Left ventricle myocardium inferior (tissue), 1 donor: Measurements from ENCODE around the gene SLC35A3. TPM values are rescaled to one million over a fixed set of nuclear protein-coding genes. Genes with fewer than 3 reads are reported as not detected.

Experiments
- DNase-seq: peaks from one replicate; pipeline ENCODE4 v3.0.0-alpha.2; 2020
- H3K27ac ChIP-seq: fragments of 200-600 bp; replicated peaks from 2 replicates; pipeline ENCODE4 v1.8.0; 2021
- H3K27me3 ChIP-seq: fragments of 200-600 bp; 2 replicates; pipeline ENCODE4 v1.8.0; 2021; ENCODE audit warnings: low read depth
- H3K36me3 ChIP-seq: fragments of 200-600 bp; 2 replicates; pipeline ENCODE4 v1.8.0; 2021
- H3K4me1 ChIP-seq: fragments of 200-600 bp; 2 replicates; pipeline ENCODE4 v1.8.0; 2021
- H3K4me3 ChIP-seq: fragments of 200-600 bp; 2 replicates; pipeline ENCODE4 v1.8.0; 2021; ENCODE audit warnings: mild to moderate bottlenecking, moderate library complexity
- H3K9me3 ChIP-seq: fragments of 200-600 bp; replicated peaks from 2 replicates; pipeline ENCODE4 v1.8.0; 2021
- intact Hi-C: fragments of 100-400 bp; cut with micrococcal nuclease; formaldehyde crosslinking; loops from one replicate; pipeline ENCODE4 v1.11.0; 2022
- total RNA-seq: library from RNA; stranded (reverse); fragmentation: NEBNext Ultra II Directional; extraction: Animal tissue kit (Norgen Biotek cat#: 25700); gene quantifications from one replicate; pipeline ENCODE4 v1.2.1, GENCODE V29; 2021
- TF ChIP-seq, protein P1 (sequence below): fragments of 200-600 bp; IDR thresholded peaks from 2 replicates; pipeline ENCODE4 v1.8.0; 2021; ENCODE audit warnings: antibody characterized with exemption, mild to moderate bottlenecking, borderline replicate concordance
- donor health status: DM: no; HTN: yes; CAD: no; lungs with severe emphysema.

SLC35A3 gene
- total RNA-seq, 1 donor from 2014 or later: 7.7 TPM

DNA sequence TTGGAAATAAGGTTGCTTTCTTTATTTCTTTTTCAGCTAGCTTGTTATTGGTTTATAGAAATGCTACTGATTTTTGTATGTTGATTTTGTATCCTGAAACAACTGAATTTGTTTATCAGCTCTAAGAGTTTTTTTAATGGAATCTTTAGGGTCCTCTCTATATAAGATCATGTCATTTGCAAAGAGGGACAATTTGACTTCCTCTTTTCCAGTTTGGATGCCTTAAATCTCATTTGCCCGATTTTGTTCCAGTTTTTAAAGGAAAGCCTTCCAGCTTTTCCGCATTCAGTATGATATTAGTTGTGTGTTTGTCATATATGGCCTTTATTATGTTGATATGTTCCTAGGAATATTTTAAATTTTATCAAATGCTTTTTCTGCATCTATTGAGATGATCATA is 31.7 kb downstream of the SLC35A3 start:
- intact Hi-C loops: no loop called here
- H3K27ac ChIP-seq: no peak overlapping the region
- peaks cover 19% of the 10 kb centered on the region for H3K9me3 ChIP-seq
- H3K4me3 ChIP-seq: no peak overlapping the region
- H3K27me3 ChIP-seq: no peaks in the 10 kb centered on the region
- TF ChIP-seq, protein P1, sequence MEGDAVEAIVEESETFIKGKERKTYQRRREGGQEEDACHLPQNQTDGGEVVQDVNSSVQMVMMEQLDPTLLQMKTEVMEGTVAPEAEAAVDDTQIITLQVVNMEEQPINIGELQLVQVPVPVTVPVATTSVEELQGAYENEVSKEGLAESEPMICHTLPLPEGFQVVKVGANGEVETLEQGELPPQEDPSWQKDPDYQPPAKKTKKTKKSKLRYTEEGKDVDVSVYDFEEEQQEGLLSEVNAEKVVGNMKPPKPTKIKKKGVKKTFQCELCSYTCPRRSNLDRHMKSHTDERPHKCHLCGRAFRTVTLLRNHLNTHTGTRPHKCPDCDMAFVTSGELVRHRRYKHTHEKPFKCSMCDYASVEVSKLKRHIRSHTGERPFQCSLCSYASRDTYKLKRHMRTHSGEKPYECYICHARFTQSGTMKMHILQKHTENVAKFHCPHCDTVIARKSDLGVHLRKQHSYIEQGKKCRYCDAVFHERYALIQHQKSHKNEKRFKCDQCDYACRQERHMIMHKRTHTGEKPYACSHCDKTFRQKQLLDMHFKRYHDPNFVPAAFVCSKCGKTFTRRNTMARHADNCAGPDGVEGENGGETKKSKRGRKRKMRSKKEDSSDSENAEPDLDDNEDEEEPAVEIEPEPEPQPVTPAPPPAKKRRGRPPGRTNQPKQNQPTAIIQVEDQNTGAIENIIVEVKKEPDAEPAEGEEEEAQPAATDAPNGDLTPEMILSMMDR: no peak
- no peak for DNase-seq
- H3K4me1 ChIP-seq: peaks cover 5% of the 10 kb centered on the region
- peaks cover 25% of the 10 kb centered on the region for H3K36me3 ChIP-seq

DNA sequence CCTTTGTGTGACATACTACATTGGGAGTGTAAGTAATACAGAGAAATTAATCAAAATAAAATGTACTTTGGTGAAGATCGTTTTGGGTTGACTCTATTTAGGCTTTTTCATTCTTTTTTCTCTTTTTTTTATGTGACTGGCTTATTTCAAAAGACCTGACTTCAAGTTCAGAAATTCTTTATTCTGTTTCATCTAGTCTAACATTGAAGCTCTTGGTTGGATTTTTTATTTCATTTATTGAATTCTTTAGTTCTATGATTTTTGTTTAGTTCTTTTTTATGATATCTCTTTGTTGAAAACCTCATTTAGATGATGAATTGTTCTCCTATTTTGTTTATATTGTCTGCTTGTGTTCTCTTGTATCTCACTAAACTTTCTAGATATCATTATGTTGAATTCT is 35.6 kb downstream of the SLC35A3 start:
- H3K27me3 ChIP-seq: no peaks in the 10 kb centered on the region
- no peak overlapping the region for H3K4me3 ChIP-seq
- peaks cover 36% of the 10 kb centered on the region for H3K36me3 ChIP-seq
- intact Hi-C loops: no loop called here
- H3K27ac ChIP-seq: no peak overlapping the region
- H3K9me3 ChIP-seq: peaks cover 19% of the 10 kb centered on the region
- TF ChIP-seq, protein P1: no peak
- peaks cover 9% of the 10 kb centered on the region for H3K4me1 ChIP-seq
- no peak for DNase-seq

DNA sequence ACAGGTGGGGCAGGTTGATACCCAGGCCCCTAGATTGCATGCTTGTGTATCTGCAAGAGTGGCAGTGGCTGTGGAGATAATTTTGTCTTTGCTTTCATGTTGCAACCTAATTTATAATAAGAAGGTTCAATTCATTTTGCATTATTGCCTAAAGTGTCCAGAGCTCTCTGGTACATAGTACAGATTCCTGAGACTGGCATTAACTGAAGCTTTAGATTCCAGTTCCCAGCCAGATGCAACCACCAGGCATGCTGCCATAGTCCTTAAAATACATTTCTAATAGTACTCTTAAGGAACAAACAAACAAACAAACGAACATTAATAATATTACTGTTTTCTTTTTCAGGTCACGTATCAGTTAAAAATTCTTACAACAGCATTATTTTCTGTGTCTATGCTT is 36.9 kb downstream of the SLC35A3 start:
- TF ChIP-seq, protein P1: no peak
- no peaks in the 10 kb centered on the region for H3K27me3 ChIP-seq
- no peak overlapping the region for H3K27ac ChIP-seq
- no peak for DNase-seq
- H3K9me3 ChIP-seq: peaks cover 19% of the 10 kb centered on the region
- H3K4me3 ChIP-seq: no peak overlapping the region
- H3K36me3 ChIP-seq: peaks cover 33% of the 10 kb centered on the region
- intact Hi-C loops: no loop called here
- H3K4me1 ChIP-seq: peaks cover 9% of the 10 kb centered on the region

DNA sequence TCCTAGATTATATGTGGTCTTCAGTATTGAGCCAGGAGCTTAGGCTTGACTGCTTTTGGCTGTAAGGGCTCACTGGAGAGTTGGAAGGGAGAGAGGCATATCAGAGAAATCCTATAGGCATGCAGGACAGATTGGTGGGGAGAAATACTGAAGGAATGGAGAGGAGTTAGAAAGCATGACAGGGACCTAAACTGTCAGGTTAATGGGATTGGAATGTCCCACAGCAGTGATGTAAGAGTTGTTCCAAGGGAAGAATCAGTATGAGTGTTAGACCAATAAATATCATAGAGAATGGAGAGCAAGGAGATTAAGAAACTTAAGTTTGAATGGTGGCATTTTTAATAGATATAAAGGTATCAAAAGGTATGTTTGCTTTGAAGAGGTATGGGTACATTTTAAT is 39.7 kb downstream of the SLC35A3 start:
- TF ChIP-seq, protein P1: no peak
- Histone ChIP-seq H3K27ac (no peak overlapping the region), H3K36me3 (peaks cover 38% of the 10 kb centered on the region), H3K4me1 (peaks cover 9% of the 10 kb centered on the region), H3K9me3 (peaks cover 16% of the 10 kb centered on the region), H3K4me3 (no peak overlapping the region), H3K27me3 (no peaks in the 10 kb centered on the region)
- no peak for DNase-seq
- intact Hi-C loops: no loop called here

DNA sequence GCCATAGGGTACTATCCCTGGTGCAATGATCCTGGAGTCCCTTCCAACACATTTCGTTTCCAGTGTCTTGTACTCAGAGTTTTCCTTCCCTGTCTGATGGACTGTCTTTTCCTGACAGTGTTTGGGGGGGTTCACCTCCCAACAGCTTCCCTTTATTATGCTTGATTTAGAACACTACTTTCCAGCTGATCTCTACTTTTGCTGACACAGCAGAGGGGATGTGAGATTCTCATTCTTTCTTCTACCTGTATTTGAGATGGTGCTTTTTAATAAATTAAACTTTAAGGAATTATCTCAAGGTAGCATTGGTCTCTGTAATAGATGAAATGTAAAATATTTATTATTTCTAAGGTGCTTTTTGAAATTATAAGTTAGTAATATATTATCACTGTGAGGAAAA is 41.0 kb downstream of the SLC35A3 start:
- DNase-seq: no peak
- Histone ChIP-seq H3K27ac (no peak overlapping the region), H3K4me3 (no peak overlapping the region), H3K36me3 (peaks cover 30% of the 10 kb centered on the region), H3K4me1 (peaks cover 9% of the 10 kb centered on the region), H3K9me3 (peaks cover 2% of the 10 kb centered on the region), H3K27me3 (no peaks in the 10 kb centered on the region)
- TF ChIP-seq, protein P1: no peak
- intact Hi-C loops: no loop called here

DNA sequence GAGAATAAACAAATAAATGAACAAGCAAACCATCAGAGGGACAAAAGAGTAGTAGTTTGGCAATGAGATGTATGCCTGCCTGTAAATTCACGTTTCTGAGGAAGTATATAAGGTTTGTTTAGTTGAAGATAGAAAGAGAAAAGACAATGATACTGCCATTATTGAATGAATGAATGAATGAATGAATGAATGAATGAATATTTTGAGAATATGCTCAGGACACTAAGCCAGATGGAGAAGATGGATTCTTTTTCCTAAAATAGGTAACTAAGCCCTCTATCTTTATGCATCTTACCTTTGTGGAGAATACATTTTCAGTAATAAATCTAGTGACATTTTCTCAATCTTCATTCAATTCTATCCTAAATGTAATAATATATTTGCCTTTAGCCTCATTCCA is 49.4 kb downstream of the SLC35A3 start:
- H3K27ac ChIP-seq: no peak overlapping the region
- no peak for DNase-seq
- intact Hi-C loops: no loop called here
- no peaks in the 10 kb centered on the region for H3K4me1 ChIP-seq
- peaks cover 12% of the 10 kb centered on the region for H3K36me3 ChIP-seq
- H3K27me3 ChIP-seq: no peaks in the 10 kb centered on the region
- no peaks in the 10 kb centered on the region for H3K9me3 ChIP-seq
- TF ChIP-seq, protein P1: no peak
- H3K4me3 ChIP-seq: no peak overlapping the region
